HG03520 (cell line): ENCODE data around the gene HCRTR1.
A peak's percentile ranks its signal among the peaks of the same experiment; 100 is the strongest.

Experiments
- ATAC-seq: cut with Tn5 transposase; IDR thresholded peaks from one replicate; pipeline ENCODE4 v1.9.1; 2021; ENCODE audit warnings: mild to moderate bottlenecking, moderate library complexity; ENCODE audit not compliant: unreplicated experiment

HCRTR1 gene

DNA sequence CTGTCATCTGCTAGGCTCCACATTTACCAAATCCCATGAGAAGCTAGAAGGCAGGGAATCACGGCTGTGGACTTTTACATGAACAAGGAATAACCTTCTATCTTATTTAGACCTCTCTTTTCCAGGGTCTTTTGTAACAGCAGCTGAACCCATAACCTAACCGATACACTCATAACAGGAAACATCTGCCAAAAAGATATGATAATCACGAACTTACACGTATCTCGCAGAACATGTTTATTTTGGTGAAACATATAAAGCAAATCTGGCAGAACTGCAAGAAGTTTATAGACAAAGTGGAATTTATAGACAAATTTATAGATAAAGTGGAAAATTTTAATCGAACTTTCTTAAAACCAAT, 20.8 kb upstream of the HCRTR1 start:
- no peak for ATAC-seq

DNA sequence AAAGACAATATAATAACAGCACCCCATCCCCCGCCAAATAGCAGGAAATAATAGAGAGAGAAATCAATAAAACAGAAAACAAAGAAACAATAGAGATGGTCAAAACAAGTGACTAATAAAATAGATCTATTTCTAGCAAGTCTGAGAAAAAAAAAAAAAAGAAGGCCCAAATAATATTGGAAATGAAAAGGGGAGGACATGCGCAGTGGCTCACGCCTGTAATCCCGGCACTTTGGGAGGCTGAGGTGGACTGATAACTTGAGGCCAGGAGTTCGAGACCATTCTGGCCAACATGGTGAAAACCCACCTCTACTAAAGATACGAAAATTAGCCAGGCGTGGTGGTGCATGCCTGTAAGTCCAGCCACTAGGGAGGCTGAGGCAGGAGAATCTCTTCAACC, 18.5 kb upstream of the HCRTR1 start:
- ATAC-seq = no peak

DNA sequence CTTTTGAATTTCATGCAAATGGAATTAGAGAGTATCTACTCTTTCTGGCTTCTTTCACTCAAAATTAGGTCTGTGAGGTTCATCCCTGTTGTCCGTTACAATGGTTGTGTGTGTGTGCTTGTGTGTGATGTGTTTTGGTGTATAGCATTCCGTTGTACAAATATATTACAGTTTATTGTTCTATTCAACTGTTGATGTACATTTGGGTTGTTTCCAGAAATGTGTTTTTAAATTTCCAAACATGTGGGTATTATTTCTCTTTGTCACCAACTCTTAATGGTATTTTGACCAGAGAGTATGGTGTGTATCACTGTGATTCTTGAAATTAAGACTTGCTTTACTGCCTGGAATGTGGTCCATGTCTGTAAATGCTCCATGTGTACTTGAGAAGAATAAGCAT, 16.8 kb upstream of the HCRTR1 start:
- ATAC-seq = no peak

DNA sequence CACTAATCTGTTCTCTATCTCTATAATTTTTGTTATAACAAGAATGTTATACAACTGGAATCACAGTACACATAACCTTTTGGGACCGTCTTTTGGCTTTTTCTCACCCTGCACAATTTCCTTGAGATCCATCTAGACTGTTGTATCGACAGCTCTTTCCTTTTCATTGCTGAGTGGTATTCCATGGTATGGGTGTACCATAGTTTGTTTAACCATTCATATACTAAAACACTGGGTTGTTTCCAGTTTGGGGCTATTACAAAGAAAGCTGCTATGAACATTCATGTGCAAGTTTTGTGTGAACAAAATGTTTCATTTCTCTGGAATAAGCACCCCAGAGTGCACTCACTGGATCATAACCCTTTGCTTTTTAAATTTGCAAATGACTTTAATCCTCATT, 15.4 kb upstream of the HCRTR1 start:
- no peak for ATAC-seq

GRCh38 chr1:31605908-31606427, 11.5 kb upstream of the HCRTR1 start:
- ATAC-seq = peak; percentile 93

GRCh38 chr1:31607360-31607759, 10.1 kb upstream of the HCRTR1 start:
- no peak for ATAC-seq

DNA sequence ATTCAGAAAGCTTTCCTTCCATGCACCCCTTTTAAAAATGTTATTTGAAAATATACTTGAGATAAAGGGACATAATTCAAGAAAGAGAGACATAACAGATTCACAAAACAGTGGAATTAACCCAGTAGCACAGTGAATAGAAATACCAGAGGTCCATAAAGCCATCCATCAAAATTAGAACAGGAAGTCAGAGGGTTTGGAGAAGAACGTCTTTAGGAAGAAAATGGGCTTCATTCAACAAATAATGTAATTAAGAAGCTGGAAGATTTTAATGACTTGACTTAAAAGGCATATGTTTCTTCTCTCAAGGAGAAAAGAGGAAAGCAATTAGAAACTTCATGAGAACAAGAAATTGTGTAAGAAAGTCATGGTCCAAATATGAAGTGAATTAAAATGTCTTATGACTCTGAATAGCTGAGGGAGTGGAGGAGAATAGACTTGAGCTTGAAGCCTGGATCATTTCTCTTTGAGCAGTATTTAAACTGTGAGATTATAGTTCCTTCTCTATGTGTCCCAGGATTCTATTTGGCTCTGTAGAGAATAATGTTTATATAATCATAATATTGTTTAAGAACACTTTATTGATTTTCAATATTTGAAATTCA, 7.9 kb upstream of the HCRTR1 start:
- no peak for ATAC-seq

DNA sequence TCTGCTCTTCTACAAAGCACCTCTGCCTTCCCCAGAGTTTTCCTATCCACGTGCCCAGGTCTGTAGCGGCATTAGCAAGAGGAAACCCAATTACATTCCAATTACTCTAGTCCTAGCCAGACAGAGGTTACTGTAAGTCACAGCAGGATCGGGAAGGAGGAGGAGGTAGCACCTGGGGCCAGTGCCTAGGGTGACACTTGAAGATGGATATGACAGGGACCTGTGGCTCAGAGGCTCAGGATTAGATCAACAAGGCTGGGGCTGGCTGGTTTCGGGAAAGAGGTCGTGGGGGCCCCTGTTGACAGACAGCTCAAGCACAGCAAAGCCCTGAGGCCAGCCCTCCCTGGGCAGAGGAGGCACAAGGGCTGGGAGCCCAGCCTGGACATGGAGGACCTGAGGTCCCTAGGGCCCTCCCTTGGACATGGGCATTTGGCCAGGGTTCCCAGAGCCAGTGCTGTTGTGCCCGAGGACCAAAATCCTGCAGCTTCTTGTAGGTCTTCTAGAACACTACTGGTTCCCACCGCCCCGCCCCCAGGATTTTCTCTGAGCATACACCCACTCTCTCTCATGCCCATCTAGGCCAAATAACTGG, 3.0 kb upstream of the HCRTR1 start:
- ATAC-seq = no peak

GRCh38 chr1:31615414-31615813, 2.1 kb upstream of the HCRTR1 start:
- no peak for ATAC-seq

DNA sequence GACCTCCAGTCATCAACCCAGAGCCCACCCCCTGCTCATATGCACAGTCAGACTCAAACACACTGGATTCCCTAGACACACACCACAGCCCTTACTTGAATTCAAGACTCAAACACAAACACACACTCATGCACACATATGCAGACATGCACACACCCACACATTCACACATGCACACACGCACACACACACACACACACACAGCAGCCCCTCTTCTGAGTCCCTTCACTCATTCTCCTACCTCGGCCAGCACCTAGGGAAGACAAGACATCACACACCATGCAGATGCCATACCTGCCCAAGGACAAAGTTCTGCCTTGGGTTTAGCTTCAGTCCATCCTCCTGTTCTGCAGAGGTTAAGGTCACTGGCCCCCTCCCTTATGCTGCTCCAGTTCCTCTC, 1.6 kb upstream of the HCRTR1 start:
- ATAC-seq = no peak

GRCh38 chr1:31617916-31618746, 642 bp downstream of the HCRTR1 start:
- ATAC-seq = no peak

- no peak for ATAC-seq
Measured at GRCh38 chr1:31618916-31619846, 1.7 kb downstream of the HCRTR1 start.

GRCh38 chr1:31620631-31621497, 3.4 kb downstream of the HCRTR1 start:
- ATAC-seq = no peak

GRCh38 chr1:31621498-31621820, 4.0 kb downstream of the HCRTR1 start:
- ATAC-seq = no peak

DNA sequence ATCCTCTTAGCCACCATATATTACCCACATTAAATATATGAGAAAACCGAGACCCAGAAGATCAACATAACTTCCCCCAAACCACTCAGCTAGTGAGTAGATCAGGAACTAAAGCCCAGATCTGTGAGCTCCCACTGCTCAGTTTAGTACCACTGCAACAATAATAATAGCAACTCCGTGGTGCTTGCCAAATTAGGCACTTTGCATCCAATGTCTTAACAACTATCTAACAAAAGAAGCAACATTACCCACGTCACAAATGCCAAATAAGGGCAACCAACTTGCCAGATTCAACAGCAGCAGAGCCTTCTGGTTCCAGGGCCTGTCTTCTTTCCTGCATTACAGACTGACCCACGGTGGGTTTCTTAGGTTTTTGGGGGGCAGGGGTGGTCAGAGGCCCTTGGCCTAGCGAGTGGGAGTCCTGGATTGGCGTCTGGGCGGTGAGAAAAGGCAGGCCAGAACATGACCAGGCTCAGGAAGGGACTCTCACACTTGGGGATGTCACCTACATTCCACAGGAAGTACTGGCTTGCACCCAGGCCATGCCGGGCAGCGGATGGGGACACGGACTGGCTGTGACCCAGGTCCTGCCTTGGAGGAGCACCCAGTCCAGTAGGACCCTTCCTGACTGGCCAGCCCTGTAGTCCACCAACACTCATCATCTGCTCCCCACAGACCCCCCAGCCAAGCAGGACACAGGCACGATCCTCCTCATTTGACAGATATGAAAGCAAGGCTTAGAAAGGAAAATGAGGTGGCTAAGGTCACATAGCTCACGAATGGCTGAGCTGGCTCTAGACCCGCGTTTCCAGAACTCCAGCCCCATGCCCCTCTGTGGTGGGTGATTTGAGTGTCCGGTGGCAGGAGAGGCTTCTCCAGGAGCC, 4.6 kb downstream of the HCRTR1 start:
- no peak for ATAC-seq

- ATAC-seq = no peak
Measured at GRCh38 chr1:31623365-31623764, 5.9 kb downstream of the HCRTR1 start.

GRCh38 chr1:31624309-31624708, 6.8 kb downstream of the HCRTR1 start:
- no peak for ATAC-seq

GRCh38 chr1:31624731-31625514, 7.4 kb downstream of the HCRTR1 start:
- ATAC-seq = no peak
